Temporal lobe (tissue), 1 donor: ENCODE data around the gene ONECUT2. TPM values are rescaled to one million over a fixed set of nuclear protein-coding genes. Genes with fewer than 3 reads are reported as not detected.

Experiments
- total RNA-seq: library from RNA; depleted of rRNA; stranded (reverse); fragments of >200 nt; gene quantifications from one replicate; pipeline ENCODE4 v1.2.3, GENCODE V29; 2014

ONECUT2 gene
- total RNA-seq, 1 donor from 2014 or later, result 1.2 TPM

Other genes with a start within 250 kb of the ONECUT2 start
- gene ST8SIA3, start 82.8 kb upstream of the ONECUT2 start, total RNA-seq, result 22.6 TPM
- 19.7 TPM for gene FECH, start 151.3 kb downstream of the ONECUT2 start, total RNA-seq
- 101 TPM for gene NARS1, start 186.5 kb downstream of the ONECUT2 start, total RNA-seq